OCI-LY1 (cell line): Measurements from ENCODE around the gene PRADC1.

Experiments
- EZH2 ChIP-seq: fragments of 200-600 bp; sonication (generic), shearing (Covaris generic); IDR thresholded peaks from 2 replicates; pipeline ENCODE4 v1.8.0; 2017; ENCODE audit warnings: borderline replicate concordance, mixed run types, mild to moderate bottlenecking, antibody characterized with exemption, low read length, moderate library complexity, mixed read lengths
- TF ChIP-seq, protein P1 (sequence below): fragments of 200-600 bp; sonication (generic), shearing (Covaris generic); IDR thresholded peaks from 2 replicates; pipeline ENCODE4 v1.5.1; 2017; ENCODE audit warnings: mild to moderate bottlenecking, antibody characterized with exemption, low read length, moderate library complexity, mixed read lengths

DNA sequence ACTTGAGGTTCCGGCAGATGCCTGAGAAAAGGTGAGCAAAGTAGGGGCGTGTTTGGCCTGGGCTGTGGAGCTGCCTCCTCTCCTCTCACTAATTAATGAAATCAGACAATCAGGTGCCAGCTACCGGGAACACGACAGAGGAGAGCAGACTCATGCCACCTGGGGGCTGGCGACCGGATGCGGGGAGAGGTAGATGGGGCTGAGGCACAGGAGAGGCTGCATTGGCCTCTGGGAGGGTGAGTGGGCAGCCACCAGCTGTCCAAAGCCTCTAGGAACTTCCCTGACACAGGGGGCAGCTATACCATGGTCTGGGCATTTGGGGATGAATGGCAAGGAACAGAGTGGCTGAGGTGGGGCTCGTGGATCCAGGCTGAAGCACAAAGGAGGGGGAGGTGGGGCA, 26.2 kb upstream of the PRADC1 start:
- TF ChIP-seq, protein P1, sequence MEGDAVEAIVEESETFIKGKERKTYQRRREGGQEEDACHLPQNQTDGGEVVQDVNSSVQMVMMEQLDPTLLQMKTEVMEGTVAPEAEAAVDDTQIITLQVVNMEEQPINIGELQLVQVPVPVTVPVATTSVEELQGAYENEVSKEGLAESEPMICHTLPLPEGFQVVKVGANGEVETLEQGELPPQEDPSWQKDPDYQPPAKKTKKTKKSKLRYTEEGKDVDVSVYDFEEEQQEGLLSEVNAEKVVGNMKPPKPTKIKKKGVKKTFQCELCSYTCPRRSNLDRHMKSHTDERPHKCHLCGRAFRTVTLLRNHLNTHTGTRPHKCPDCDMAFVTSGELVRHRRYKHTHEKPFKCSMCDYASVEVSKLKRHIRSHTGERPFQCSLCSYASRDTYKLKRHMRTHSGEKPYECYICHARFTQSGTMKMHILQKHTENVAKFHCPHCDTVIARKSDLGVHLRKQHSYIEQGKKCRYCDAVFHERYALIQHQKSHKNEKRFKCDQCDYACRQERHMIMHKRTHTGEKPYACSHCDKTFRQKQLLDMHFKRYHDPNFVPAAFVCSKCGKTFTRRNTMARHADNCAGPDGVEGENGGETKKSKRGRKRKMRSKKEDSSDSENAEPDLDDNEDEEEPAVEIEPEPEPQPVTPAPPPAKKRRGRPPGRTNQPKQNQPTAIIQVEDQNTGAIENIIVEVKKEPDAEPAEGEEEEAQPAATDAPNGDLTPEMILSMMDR: no peak
- no peak for TF ChIP-seq EZH2
